ENCODE results near the gene NISCH.

NISCH gene

DNA sequence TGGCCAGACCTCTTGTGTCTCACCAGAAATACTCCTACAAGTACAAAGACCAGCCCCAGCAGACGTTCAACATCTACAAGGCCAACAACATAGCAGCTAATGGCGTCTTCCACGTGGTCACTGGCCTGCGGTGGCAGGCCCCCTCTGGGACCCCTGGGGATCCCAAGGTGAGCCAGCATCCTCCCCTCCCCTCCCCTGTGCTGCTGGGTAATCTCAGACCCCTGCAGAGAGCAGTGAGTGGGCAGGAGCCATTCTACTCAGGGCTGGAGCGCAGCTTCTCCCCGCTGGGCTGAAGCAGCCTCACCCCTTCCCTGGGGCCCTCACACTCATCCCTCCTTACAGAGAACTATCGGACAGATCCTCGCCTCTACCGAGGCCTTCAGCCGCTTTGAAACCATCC, 49.6 kb downstream of the NISCH start:
- TF ChIP-seq, protein P1, sequence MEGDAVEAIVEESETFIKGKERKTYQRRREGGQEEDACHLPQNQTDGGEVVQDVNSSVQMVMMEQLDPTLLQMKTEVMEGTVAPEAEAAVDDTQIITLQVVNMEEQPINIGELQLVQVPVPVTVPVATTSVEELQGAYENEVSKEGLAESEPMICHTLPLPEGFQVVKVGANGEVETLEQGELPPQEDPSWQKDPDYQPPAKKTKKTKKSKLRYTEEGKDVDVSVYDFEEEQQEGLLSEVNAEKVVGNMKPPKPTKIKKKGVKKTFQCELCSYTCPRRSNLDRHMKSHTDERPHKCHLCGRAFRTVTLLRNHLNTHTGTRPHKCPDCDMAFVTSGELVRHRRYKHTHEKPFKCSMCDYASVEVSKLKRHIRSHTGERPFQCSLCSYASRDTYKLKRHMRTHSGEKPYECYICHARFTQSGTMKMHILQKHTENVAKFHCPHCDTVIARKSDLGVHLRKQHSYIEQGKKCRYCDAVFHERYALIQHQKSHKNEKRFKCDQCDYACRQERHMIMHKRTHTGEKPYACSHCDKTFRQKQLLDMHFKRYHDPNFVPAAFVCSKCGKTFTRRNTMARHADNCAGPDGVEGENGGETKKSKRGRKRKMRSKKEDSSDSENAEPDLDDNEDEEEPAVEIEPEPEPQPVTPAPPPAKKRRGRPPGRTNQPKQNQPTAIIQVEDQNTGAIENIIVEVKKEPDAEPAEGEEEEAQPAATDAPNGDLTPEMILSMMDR (IDR thresholded peaks at IDR 0.05; ENCODE audit: control insufficient read depth, extremely low read depth, insufficient read depth) = no peak
- DNase-seq (ENCODE audit: low read depth) = no peak
- no peak overlapping the region for H3K4me3 ChIP-seq (ENCODE audit: low read depth, low read length)

DNA sequence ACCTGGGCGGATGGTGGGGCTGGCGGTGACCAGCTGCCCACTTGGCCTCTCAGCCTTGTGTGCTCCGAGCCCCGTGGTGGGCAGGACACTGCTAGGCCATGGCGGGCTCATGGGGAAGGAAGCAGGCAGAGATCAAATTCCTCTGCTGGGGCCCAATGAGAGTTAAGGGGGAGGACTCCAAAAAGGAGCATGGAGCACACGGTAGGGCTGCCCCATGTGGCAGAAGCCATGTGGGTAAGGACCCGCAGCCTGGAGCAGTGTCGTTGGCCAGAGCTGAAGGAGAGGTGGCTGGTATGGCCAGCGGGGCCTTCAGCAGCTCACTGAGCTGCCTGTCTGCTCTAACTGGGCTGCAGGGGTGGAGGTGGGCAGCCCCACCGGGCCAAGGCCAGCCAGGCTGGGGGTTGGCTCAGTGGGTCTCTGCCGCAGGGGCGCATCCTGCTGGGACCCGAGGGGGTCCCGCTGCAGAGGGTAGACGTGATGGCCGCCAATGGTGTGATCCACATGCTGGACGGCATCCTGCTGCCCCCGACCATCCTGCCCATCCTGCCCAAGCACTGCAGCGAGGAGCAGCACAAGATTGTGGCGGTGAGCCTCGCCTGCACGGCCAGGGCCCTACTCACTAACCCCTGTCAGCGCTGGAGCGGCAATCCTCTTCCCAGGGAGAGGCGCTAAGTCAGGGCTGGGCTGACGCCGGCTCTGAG, 51.0 kb downstream of the NISCH start:
- TF ChIP-seq, protein P1 (IDR thresholded peaks at IDR 0.05; ENCODE audit: control insufficient read depth, extremely low read depth, insufficient read depth) = no peak
- DNase-seq (ENCODE audit: low read depth) = no peak
- no peak overlapping the region for H3K4me3 ChIP-seq (ENCODE audit: low read depth, low read length)

DNA sequence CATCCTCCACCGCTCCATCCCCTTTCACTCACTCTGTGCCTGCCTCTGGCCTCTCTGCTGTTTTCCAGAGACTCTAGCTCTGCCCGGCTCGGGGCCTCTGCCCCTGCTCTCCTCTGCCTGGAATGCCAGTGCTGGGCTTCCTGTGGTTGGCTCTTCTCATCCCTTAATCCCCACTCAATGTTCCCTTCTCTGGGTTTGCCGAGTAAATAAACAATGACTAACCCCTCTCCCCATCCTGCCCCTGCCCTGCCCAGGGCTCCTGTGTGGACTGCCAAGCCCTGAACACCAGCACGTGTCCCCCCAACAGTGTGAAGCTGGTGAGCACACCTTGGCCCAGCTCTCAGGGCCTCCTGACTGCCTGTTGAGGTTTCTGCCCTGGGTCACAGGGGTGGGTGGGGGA, 52.0 kb downstream of the NISCH start:
- DNase-seq (ENCODE audit: low read depth) = no peak
- TF ChIP-seq, protein P1 (IDR thresholded peaks at IDR 0.05; ENCODE audit: control insufficient read depth, extremely low read depth, insufficient read depth) = no peak
- H3K4me3 ChIP-seq (ENCODE audit: low read depth, low read length) = no peak overlapping the region

DNA sequence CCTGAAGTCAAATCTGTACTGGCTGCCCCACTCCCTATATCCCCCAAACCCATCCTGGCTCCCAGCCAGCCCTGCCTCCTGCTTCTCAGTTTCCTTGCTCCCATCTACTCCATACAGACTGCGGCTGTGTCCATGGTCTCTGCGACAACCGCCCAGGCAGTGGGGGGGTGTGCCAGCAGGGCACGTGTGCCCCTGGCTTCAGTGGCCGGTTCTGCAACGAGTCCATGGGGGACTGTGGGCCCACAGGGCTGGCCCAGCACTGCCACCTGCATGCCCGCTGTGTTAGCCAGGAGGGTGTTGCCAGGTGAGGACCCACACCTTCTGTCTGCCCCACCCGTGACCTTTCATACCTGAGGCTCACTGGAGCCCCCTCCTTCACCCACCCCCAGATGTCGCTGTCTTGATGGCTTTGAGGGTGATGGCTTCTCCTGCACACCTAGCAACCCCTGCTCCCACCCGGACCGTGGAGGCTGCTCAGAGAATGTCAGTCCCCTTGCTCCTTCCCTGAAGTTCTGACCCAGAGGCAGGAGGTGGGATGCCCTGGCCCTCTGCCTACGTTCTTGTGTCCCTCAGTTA, 54.4 kb downstream of the NISCH start:
- no peak overlapping the region for H3K4me3 ChIP-seq (ENCODE audit: low read depth, low read length)
- DNase-seq (ENCODE audit: low read depth) = no peak
- TF ChIP-seq, protein P1 (IDR thresholded peaks at IDR 0.05; ENCODE audit: control insufficient read depth, extremely low read depth, insufficient read depth) = no peak

DNA sequence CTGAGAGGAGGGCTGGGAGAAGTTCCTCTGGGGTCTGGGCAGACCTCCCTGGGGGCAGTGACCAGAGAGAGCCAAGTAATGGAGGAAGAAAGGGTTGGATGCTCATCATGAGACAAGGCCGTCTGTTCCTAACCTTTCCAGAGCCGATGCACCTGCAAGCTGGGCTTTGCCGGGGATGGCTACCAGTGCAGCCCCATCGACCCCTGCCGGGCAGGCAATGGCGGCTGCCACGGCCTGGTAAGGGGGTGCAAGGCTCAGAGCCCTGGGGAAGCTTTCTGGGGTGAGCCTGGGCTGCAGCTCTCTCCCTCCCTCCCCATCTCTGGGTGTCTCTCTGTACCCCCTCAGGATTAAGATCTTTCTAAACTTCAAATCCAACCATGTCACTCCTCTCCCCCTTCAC, 56.1 kb downstream of the NISCH start:
- DNase-seq (ENCODE audit: low read depth) = no peak
- TF ChIP-seq, protein P1 (IDR thresholded peaks at IDR 0.05; ENCODE audit: control insufficient read depth, extremely low read depth, insufficient read depth) = no peak
- no peak overlapping the region for H3K4me3 ChIP-seq (ENCODE audit: low read depth, low read length)

DNA sequence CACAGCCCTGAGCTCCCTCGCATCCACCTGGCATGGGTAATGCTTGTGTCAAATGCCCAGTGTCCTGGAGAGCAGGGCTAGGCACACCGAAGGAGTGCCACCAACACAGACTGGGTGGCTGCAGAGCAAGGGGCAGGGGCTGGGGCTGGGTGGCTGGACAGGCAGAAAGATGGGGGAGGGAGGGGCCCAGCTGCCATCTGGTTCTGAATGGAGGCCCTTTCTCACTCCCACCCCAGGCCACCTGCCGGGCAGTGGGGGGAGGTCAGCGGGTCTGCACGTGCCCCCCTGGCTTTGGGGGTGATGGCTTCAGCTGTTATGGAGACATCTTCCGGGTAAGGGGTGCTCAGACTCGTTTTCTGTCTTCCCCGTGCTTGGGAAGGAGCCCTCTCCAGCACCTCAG, 56.7 kb downstream of the NISCH start:
- TF ChIP-seq, protein P1 (IDR thresholded peaks at IDR 0.05; ENCODE audit: control insufficient read depth, extremely low read depth, insufficient read depth) = no peak
- DNase-seq (ENCODE audit: low read depth) = no peak
- no peak overlapping the region for H3K4me3 ChIP-seq (ENCODE audit: low read depth, low read length)

DNA sequence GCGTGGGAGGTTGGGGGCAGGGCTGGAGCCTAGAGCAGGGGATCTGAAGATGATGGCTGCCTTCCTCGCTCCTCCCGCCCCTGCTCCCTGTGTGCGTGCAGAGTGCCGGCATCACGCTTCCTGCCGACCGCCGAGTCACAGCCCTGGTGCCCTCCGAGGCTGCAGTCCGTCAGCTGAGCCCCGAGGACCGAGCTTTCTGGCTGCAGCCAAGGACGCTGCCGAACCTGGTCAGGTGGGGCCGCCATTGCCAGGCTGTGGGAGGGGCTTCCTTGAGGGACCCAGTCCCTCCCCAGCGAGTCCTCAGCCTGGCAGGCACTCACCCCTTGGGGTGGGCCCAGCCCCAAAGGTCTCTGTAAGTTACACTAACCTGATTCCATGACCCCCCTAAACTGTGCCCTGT, 57.3 kb downstream of the NISCH start:
- no peak for DNase-seq (ENCODE audit: low read depth)
- H3K4me3 ChIP-seq (ENCODE audit: low read depth, low read length) = no peak overlapping the region
- TF ChIP-seq, protein P1 (IDR thresholded peaks at IDR 0.05; ENCODE audit: control insufficient read depth, extremely low read depth, insufficient read depth) = no peak
